Measurements from ENCODE around the gene AGRP. TPM values are rescaled to one million over a fixed set of nuclear protein-coding genes. Genes with fewer than 3 reads are reported as not detected.

The AGRP gene
- polyA plus RNA-seq (2013, experiment 1 of 2), result not detected
- polyA plus RNA-seq (2013, experiment 2 of 2), result not detected

GRCh38 chr16:67483150-67483549 is at the start of gene AGRP:
Gene AGRP (minus strand): TSS chr16:67483547. CDS start chr16:67483398, 149 bp downstream.
- Histone ChIP-seq H4K8ac (ENCODE audit: low read length) (peak within 1 kb of the TSS; percentile 98), H4K91ac (ENCODE audit: low read length) (peak within 1 kb of the TSS; percentile 52), H3K36me3 (ENCODE audit: control insufficient read depth in 1 of 2, insufficient read depth in 2 of 2, low read depth in 1 of 2, low read length in 2 of 2) (peaks cover 14 to 15% of the 10 kb centered on the region in 2 experiments), H2BK15ac (ENCODE audit: low read depth, poor library complexity, severe bottlenecking) (no peak within 1 kb of the TSS), H3K27me3 (ENCODE audit: control insufficient read depth in 1 of 2, insufficient read depth in 1 of 2, low read length in 2 of 2) (no peaks in the 10 kb centered on the region), H3K9me3 (ENCODE audit: control insufficient read depth, low read length) (no peaks in the 10 kb centered on the region), H3K14ac (ENCODE audit: low read length in 2 of 2) (no peak within 1 kb of the TSS), H3K4me1 (ENCODE audit: control insufficient read depth, insufficient read depth, low read depth, low read length) (peaks cover 25% of the 10 kb centered on the region), H3K27ac (ENCODE audit: low read length, poor library complexity, severe bottlenecking) (no peak within 1 kb of the TSS), H2AFZ (ENCODE audit: low read depth, low read length) (no peak within 1 kb of the TSS), H2BK12ac (ENCODE audit: low read length in 2 of 2) (peak within 1 kb of the TSS in 1 of 2 experiments; percentile 27), H2BK120ac (ENCODE audit: low read depth, low read length) (no peak within 1 kb of the TSS), H3K4me2 (ENCODE audit: low read length, poor library complexity, severe bottlenecking) (no peak within 1 kb of the TSS), H3K4ac (ENCODE audit: low read depth in 1 of 2, low read length in 2 of 2) (peak within 1 kb of the TSS in 1 of 2 experiments; percentile 5), H3K23ac (ENCODE audit: low read length in 2 of 2) (no peak within 1 kb of the TSS), H3K79me1 (replicated peaks; ENCODE audit: low read length, poor library complexity, severe bottlenecking) (peaks cover 21% of the 10 kb centered on the region), H3K4me3 (ENCODE audit: insufficient read depth in 1 of 2, low read depth in 1 of 2, low read length in 2 of 2) (peak within 1 kb of the TSS in 1 of 2 experiments; percentile 99), H2AK5ac (ENCODE audit: low read length, severe bottlenecking) (no peak within 1 kb of the TSS), H3K9ac (ENCODE audit: low read length) (peak within 1 kb of the TSS; percentile 100), H2BK5ac (ENCODE audit: low read depth, low read length, poor library complexity, severe bottlenecking) (no peak within 1 kb of the TSS), H3K18ac (ENCODE audit: low read depth in 1 of 2, low read length in 2 of 2) (no peak within 1 kb of the TSS)
- WGBS, result 96% methylated on average over 6 of the region's 6 CpGs
- no peak for DNase-seq

GRCh38 chr16:67531247-67531646 is 47.9 kb upstream of the AGRP start:
- Histone ChIP-seq H3K4ac (ENCODE audit: low read depth in 1 of 2, low read length in 2 of 2) (no peak overlapping the region), H3K4me1 (ENCODE audit: control insufficient read depth, insufficient read depth, low read depth, low read length) (peaks cover 40% of the 10 kb centered on the region), H3K36me3 (ENCODE audit: control insufficient read depth in 1 of 2, insufficient read depth in 2 of 2, low read depth in 1 of 2, low read length in 2 of 2) (peaks cover 4 to 17% of the 10 kb centered on the region in 2 experiments), H3K14ac (ENCODE audit: low read length in 2 of 2) (no peak overlapping the region), H3K4me3 (ENCODE audit: insufficient read depth in 1 of 2, low read depth in 1 of 2, low read length in 2 of 2) (peak overlapping the region in 1 of 2 experiments; percentile 96), H3K18ac (ENCODE audit: low read depth in 1 of 2, low read length in 2 of 2) (no peak overlapping the region), H4K8ac (ENCODE audit: low read length) (peak overlapping the region; percentile 79), H2AFZ (ENCODE audit: low read depth, low read length) (no peak overlapping the region), H3K4me2 (ENCODE audit: low read length, poor library complexity, severe bottlenecking) (peak overlapping the region; percentile 97), H3K23ac (ENCODE audit: low read length in 2 of 2) (no peak overlapping the region), H2BK12ac (ENCODE audit: low read length in 2 of 2) (peak overlapping the region; percentile 21 to 69), H3K79me1 (replicated peaks; ENCODE audit: low read length, poor library complexity, severe bottlenecking) (peaks cover 20% of the 10 kb centered on the region), H3K9me3 (ENCODE audit: control insufficient read depth, low read length) (no peaks in the 10 kb centered on the region), H4K91ac (ENCODE audit: low read length) (peak overlapping the region; percentile 76), H3K27ac (ENCODE audit: low read length, poor library complexity, severe bottlenecking) (peak overlapping the region; percentile 6), H3K27me3 (ENCODE audit: control insufficient read depth in 1 of 2, insufficient read depth in 1 of 2, low read length in 2 of 2) (no peaks in the 10 kb centered on the region), H2BK5ac (ENCODE audit: low read depth, low read length, poor library complexity, severe bottlenecking) (no peak overlapping the region), H2BK15ac (ENCODE audit: low read depth, poor library complexity, severe bottlenecking) (no peak overlapping the region), H3K9ac (ENCODE audit: low read length) (peak overlapping the region; percentile 96), H2BK120ac (ENCODE audit: low read depth, low read length) (no peak overlapping the region), H2AK5ac (ENCODE audit: low read length, severe bottlenecking) (peak overlapping the region; percentile 1)
- no peak for DNase-seq
- 97% methylated on average over 4 of the region's 4 CpGs for WGBS

GRCh38 chr16:67530013-67530939 is 46.9 kb upstream of the AGRP start:
- peak overlapping the region; percentile 71 for H2BK15ac ChIP-seq (ENCODE audit: low read depth, poor library complexity, severe bottlenecking)
- peak overlapping the region; percentile 83 for H2AK5ac ChIP-seq (ENCODE audit: low read length, severe bottlenecking)
- peak overlapping the region; percentile 97 for H3K4me2 ChIP-seq (ENCODE audit: low read length, poor library complexity, severe bottlenecking)
- peaks cover 3 to 12% of the 10 kb centered on the region in 2 experiments for H3K36me3 ChIP-seq (ENCODE audit: control insufficient read depth in 1 of 2, insufficient read depth in 2 of 2, low read depth in 1 of 2, low read length in 2 of 2)
- WGBS, result 8% methylated on average over 46 of the region's 48 CpGs
- H3K23ac ChIP-seq (ENCODE audit: low read length in 2 of 2), result peak overlapping the region in 1 of 2 experiments; percentile 96
- H3K9ac ChIP-seq (ENCODE audit: low read length), result peak overlapping the region; percentile 96
- H4K91ac ChIP-seq (ENCODE audit: low read length), result peak overlapping the region; percentile 83
- H3K27ac ChIP-seq (ENCODE audit: low read length, poor library complexity, severe bottlenecking), result peak overlapping the region; percentile 43
- H2BK12ac ChIP-seq (ENCODE audit: low read length in 2 of 2), result peak overlapping the region; percentile 69 to 93
- peak overlapping the region in 1 of 2 experiments; percentile 99 for H3K14ac ChIP-seq (ENCODE audit: low read length in 2 of 2)
- peak overlapping the region; percentile 89 for H2BK120ac ChIP-seq (ENCODE audit: low read depth, low read length)
- peak overlapping the region; percentile 94 to 99 for H3K4ac ChIP-seq (ENCODE audit: low read depth in 1 of 2, low read length in 2 of 2)
- H3K27me3 ChIP-seq (ENCODE audit: control insufficient read depth in 1 of 2, insufficient read depth in 1 of 2, low read length in 2 of 2), result no peaks in the 10 kb centered on the region
- H4K8ac ChIP-seq (ENCODE audit: low read length), result peak overlapping the region; percentile 79
- H3K18ac ChIP-seq (ENCODE audit: low read depth in 1 of 2, low read length in 2 of 2), result peak overlapping the region; percentile 78 to 98
- peaks cover 37% of the 10 kb centered on the region for H3K4me1 ChIP-seq (ENCODE audit: control insufficient read depth, insufficient read depth, low read depth, low read length)
- H2BK5ac ChIP-seq (ENCODE audit: low read depth, low read length, poor library complexity, severe bottlenecking), result peak overlapping the region; percentile 12
- peak; percentile 87 for DNase-seq
- no peaks in the 10 kb centered on the region for H3K9me3 ChIP-seq (ENCODE audit: control insufficient read depth, low read length)
- H3K4me3 ChIP-seq (ENCODE audit: insufficient read depth in 1 of 2, low read depth in 1 of 2, low read length in 2 of 2), result peak overlapping the region; percentile 87 to 96
- peaks cover 14% of the 10 kb centered on the region for H3K79me1 ChIP-seq (replicated peaks; ENCODE audit: low read length, poor library complexity, severe bottlenecking)
- no peak overlapping the region for H2AFZ ChIP-seq (ENCODE audit: low read depth, low read length)

GRCh38 chr16:67529582-67530012 is 46.2 kb upstream of the AGRP start:
- peak overlapping the region; percentile 87 to 96 for H3K4me3 ChIP-seq (ENCODE audit: insufficient read depth in 1 of 2, low read depth in 1 of 2, low read length in 2 of 2)
- peak overlapping the region; percentile 96 for H3K9ac ChIP-seq (ENCODE audit: low read length)
- H4K8ac ChIP-seq (ENCODE audit: low read length), result peak overlapping the region; percentile 71
- peaks cover 0 to 9% of the 10 kb centered on the region in 2 experiments for H3K36me3 ChIP-seq (ENCODE audit: control insufficient read depth in 1 of 2, insufficient read depth in 2 of 2, low read depth in 1 of 2, low read length in 2 of 2)
- H2BK12ac ChIP-seq (ENCODE audit: low read length in 2 of 2), result peak overlapping the region; percentile 6 to 93
- H3K9me3 ChIP-seq (ENCODE audit: control insufficient read depth, low read length), result no peaks in the 10 kb centered on the region
- no peak for DNase-seq
- no peaks in the 10 kb centered on the region for H3K27me3 ChIP-seq (ENCODE audit: control insufficient read depth in 1 of 2, insufficient read depth in 1 of 2, low read length in 2 of 2)
- peak overlapping the region; percentile 94 to 99 for H3K4ac ChIP-seq (ENCODE audit: low read depth in 1 of 2, low read length in 2 of 2)
- H2BK120ac ChIP-seq (ENCODE audit: low read depth, low read length), result peak overlapping the region; percentile 89
- peak overlapping the region; percentile 43 for H3K27ac ChIP-seq (ENCODE audit: low read length, poor library complexity, severe bottlenecking)
- H2BK5ac ChIP-seq (ENCODE audit: low read depth, low read length, poor library complexity, severe bottlenecking), result peak overlapping the region; percentile 2
- 6% methylated on average over 16 of the region's 16 CpGs for WGBS
- peaks cover 12% of the 10 kb centered on the region for H3K79me1 ChIP-seq (replicated peaks; ENCODE audit: low read length, poor library complexity, severe bottlenecking)
- H2BK15ac ChIP-seq (ENCODE audit: low read depth, poor library complexity, severe bottlenecking), result no peak overlapping the region
- H4K91ac ChIP-seq (ENCODE audit: low read length), result peak overlapping the region; percentile 83
- peak overlapping the region in 1 of 2 experiments; percentile 99 for H3K14ac ChIP-seq (ENCODE audit: low read length in 2 of 2)
- H3K4me1 ChIP-seq (ENCODE audit: control insufficient read depth, insufficient read depth, low read depth, low read length), result peaks cover 36% of the 10 kb centered on the region
- H3K23ac ChIP-seq (ENCODE audit: low read length in 2 of 2), result peak overlapping the region in 1 of 2 experiments; percentile 96
- peak overlapping the region; percentile 83 for H2AK5ac ChIP-seq (ENCODE audit: low read length, severe bottlenecking)
- peak overlapping the region; percentile 78 to 98 for H3K18ac ChIP-seq (ENCODE audit: low read depth in 1 of 2, low read length in 2 of 2)
- H2AFZ ChIP-seq (ENCODE audit: low read depth, low read length), result peak overlapping the region; percentile 18
- peak overlapping the region; percentile 97 for H3K4me2 ChIP-seq (ENCODE audit: low read length, poor library complexity, severe bottlenecking)
